K562 (cell line): Measurements from ENCODE around the gene UCP3. TPM values are rescaled to one million over a fixed set of nuclear protein-coding genes. Genes with fewer than 3 reads are reported as not detected.

Experiments used
- ATAC-seq: fragments of 200-7000 bp; cut with Tn5 transposase; 3 replicates; pipeline ENCODE4 v1.9.1; 2020; ENCODE audit warnings: moderate library complexity
- BruUV-seq: library from RNA; stranded (reverse); fragments of 400-500 nt; replicated peaks from 2 replicates; lab custom pipeline; 2021; lab: Mats Ljungman, UMichigan
- CTCF ChIA-PET: fragments of 300-600 bp; formaldehyde crosslinking; extraction: SDS; loops from one replicate; lab custom pipeline; 2021; ENCODE audit warnings: low intra/inter-chr PET ratio; lab: Yijun Ruan, JAX
- POLR2A ChIA-PET: fragments of 300-600, 350-650 bp; sonication (Branson Sonifier 250); formaldehyde crosslinking; extraction: SDS; loops from one replicate; lab custom pipeline; 2021; ENCODE audit warnings: antibody characterized with exemption, inconsistent platforms; lab: Yijun Ruan, JAX
- DNase-seq, 4 experiments: peaks; one replicate each; pipeline versions ENCODE4 v3.0.0 to v3.0.0-alpha.2; 2011 to 2018; ENCODE audit warnings: low spot score in 3 of 4, mixed read lengths in 3 of 4; ENCODE audit errors: extremely low read depth in 1 of 4
- FAIRE-seq: peaks from 2 replicates; lab custom pipeline; 2011; peaks lifted over from hg19 to GRCh38; lab: Jason Lieb, UNC
- H2AFZ ChIP-seq: 2 replicates; pipeline ENCODE4 v1.6.0; 2011; ENCODE audit warnings: low read depth, low read length, control low read depth, inconsistent platforms
- H3K27ac ChIP-seq: fragments of 200-600 bp; 3 replicates; pipeline ENCODE4 v1.8.0; 2011; ENCODE audit warnings: low read depth, mild to moderate bottlenecking, control low read depth, inconsistent platforms, low read length, moderate library complexity, mixed read lengths; ENCODE audit errors: extremely low read depth
- H3K27me3 ChIP-seq, 2 experiments: fragments of 300-600 bp in 1 of 2; 2 replicates in 1 of 2; 3 replicates in 1 of 2; pipeline versions ENCODE4 v1.6.0 to v1.8.0; 2011; ENCODE audit warnings: inconsistent platforms in 2 of 2, low read length in 2 of 2, mild to moderate bottlenecking in 1 of 2, mixed read lengths in 1 of 2, moderate library complexity in 1 of 2; ENCODE audit not compliant: control insufficient read depth in 2 of 2, insufficient read depth in 2 of 2
- H3K36me3 ChIP-seq: fragments of 300-600 bp; 3 replicates; pipeline ENCODE4 v1.8.0; 2011; ENCODE audit warnings: mild to moderate bottlenecking, low read length, inconsistent platforms; ENCODE audit not compliant: control insufficient read depth, insufficient read depth
- H3K4me1 ChIP-seq, 2 experiments: fragments of 200-600 bp in 1 of 2; replicated peaks in 1 of 2; 2 replicates in 1 of 2; 3 replicates in 1 of 2; pipeline versions ENCODE4 v1.5.1 to v1.8.0; 2011; ENCODE audit warnings: inconsistent platforms in 2 of 2, low read length in 2 of 2, mild to moderate bottlenecking in 1 of 2, mixed read lengths in 1 of 2, moderate library complexity in 1 of 2; ENCODE audit not compliant: control insufficient read depth in 2 of 2, insufficient read depth in 2 of 2
- H3K4me2 ChIP-seq: 2 replicates; pipeline ENCODE4 v1.6.1; 2011; ENCODE audit warnings: low read length, control low read depth, inconsistent platforms, mixed read lengths; ENCODE audit not compliant: insufficient read depth
- H3K4me3 ChIP-seq: fragments of 200-600 bp; sonication (generic), shearing (Covaris generic); 2 replicates; pipeline ENCODE4 v1.5.1; 2016; ENCODE audit warnings: control low read depth, inconsistent platforms
- H3K79me2 ChIP-seq: fragments of 200-600 bp; 3 replicates; pipeline ENCODE4 v1.8.0; 2011; ENCODE audit warnings: low read length, inconsistent platforms; ENCODE audit not compliant: control insufficient read depth, insufficient read depth
- H3K9ac ChIP-seq, 2 experiments: 2 replicates each; pipeline versions ENCODE4 v1.6.0 to v1.6.1; 2011; ENCODE audit warnings: low read depth in 2 of 2, low read length in 2 of 2, control low read depth in 1 of 2, inconsistent platforms in 1 of 2, mild to moderate bottlenecking in 1 of 2, mixed read lengths in 1 of 2; ENCODE audit not compliant: insufficient read depth in 1 of 2
- H3K9me1 ChIP-seq: one replicate; pipeline ENCODE4 v1.6.0; 2011; ENCODE audit warnings: inconsistent platforms, mild to moderate bottlenecking, low read length, moderate library complexity; ENCODE audit not compliant: control insufficient read depth, insufficient read depth
- H3K9me3 ChIP-seq: replicated peaks from 2 replicates; pipeline ENCODE4 v1.5.1; 2011; ENCODE audit warnings: low read depth, low read length, inconsistent platforms; ENCODE audit not compliant: control insufficient read depth, insufficient read depth
- H4K20me1 ChIP-seq: replicated peaks from 2 replicates; pipeline ENCODE4 v1.6.1; 2011; ENCODE audit warnings: low read length, inconsistent platforms, mixed read lengths; ENCODE audit not compliant: control insufficient read depth, insufficient read depth
- ATF6 ChIP-seq: sonication (generic); formaldehyde crosslinking; IDR thresholded peaks from 2 replicates; pipeline ENCODE4 v1.4.0; 2020; ENCODE audit warnings: mild to moderate bottlenecking, missing genetic modification reagents
- BCOR ChIP-seq: fragments of 450-650 bp; IDR thresholded peaks from 2 replicates; pipeline ENCODE4 v1.6.1; 2016
- ETV1 ChIP-seq: fragments of 450-650 bp; conservative IDR thresholded peaks from 2 replicates; pipeline ENCODE4 v1.6.1; 2016; ENCODE audit warnings: missing genetic modification characterization, control low read depth, low read depth, missing compliant biosample characterization
- KLF1 ChIP-seq: fragments of 450-650 bp; IDR thresholded peaks from 2 replicates; pipeline ENCODE4 v1.6.1; 2016; ENCODE audit warnings: missing genetic modification characterization, missing compliant biosample characterization
- MAFF ChIP-seq: IDR thresholded peaks from 2 replicates; pipeline ENCODE4 v1.6.1; 2012; ENCODE audit warnings: low read length, improper control_type of control experiment
- MAFG ChIP-seq: fragments of 450-650 bp; conservative IDR thresholded peaks from 2 replicates; pipeline ENCODE4 v1.6.1; 2016; ENCODE audit warnings: missing genetic modification characterization, missing compliant biosample characterization
- MYC ChIP-seq, 2 experiments: fragments of 250-450 bp in 1 of 2; sonication (Bioruptor Pico) in 1 of 2; IDR thresholded peaks; 2 replicates each; pipeline versions ENCODE4 v1.5.1 to v1.6.1; 2012 to 2021; ENCODE audit warnings: low read depth in 2 of 2, borderline replicate concordance in 1 of 2, improper control_type of control experiment in 1 of 2, low read length in 1 of 2, mild to moderate bottlenecking in 1 of 2, moderate library complexity in 1 of 2
- NR1H2 ChIP-seq: sonication (generic); formaldehyde crosslinking; IDR thresholded peaks from 2 replicates; pipeline ENCODE4 v1.4.0; 2020; ENCODE audit warnings: mild to moderate bottlenecking, missing genetic modification reagents
- RBM15 ChIP-seq: fragments of 200-400 bp; formaldehyde crosslinking; IDR thresholded peaks from 2 replicates; pipeline ENCODE4 v1.6.1; 2018; ENCODE audit warnings: mild to moderate bottlenecking, low read length, moderate library complexity; ENCODE audit not compliant: insufficient read depth
- SMAD3 ChIP-seq: fragments of 450-650 bp; formaldehyde crosslinking; conservative IDR thresholded peaks from 2 replicates; pipeline ENCODE4 v1.4.0; 2020; ENCODE audit warnings: mild to moderate bottlenecking
- TAL1 ChIP-seq: fragments of 450-650 bp; IDR thresholded peaks from 2 replicates; pipeline ENCODE4 v1.6.1; 2016; ENCODE audit warnings: mild to moderate bottlenecking
- ZNF124 ChIP-seq: sonication (generic); formaldehyde crosslinking; IDR thresholded peaks from 2 replicates; pipeline ENCODE4 v1.8.1; 2022; ENCODE audit warnings: missing genetic modification reagents
- ZNF174 ChIP-seq: fragments of 250-450 bp; sonication (Bioruptor Pico); IDR thresholded peaks from 2 replicates; pipeline ENCODE4 v1.4.0; 2020; ENCODE audit warnings: mild to moderate bottlenecking
- WGBS: fragments of 100-300 bp; shearing (Covaris generic); methylation state at CpG from one replicate; pipeline ENCODE4 v1.1.6; 2016; ENCODE audit warnings: low coverage, mixed read lengths; ENCODE audit not compliant: insufficient coverage; ENCODE audit errors: missing lambda C conversion rate; 5-methylcytosine and 5-hydroxymethylcytosine counted together
- in situ Hi-C: fragments of 300-500 bp; cut with MboI; formaldehyde crosslinking; loops from 4 replicates; pipeline ENCODE4 v1.15.0; 2018; ENCODE audit warnings: inconsistent platforms, mixed read lengths
- intact Hi-C: fragments of 100-400 bp; cut with micrococcal nuclease; formaldehyde crosslinking; loops from 2 replicates; pipeline ENCODE4 v1.14.2; 2022
- polyA plus RNA-seq, 8 experiments: library from polyadenylated mRNA; depleted of rRNA in 4 of 8; stranded (reverse) in 5 of 8; unstranded in 3 of 8; fragments of >200 nt; fragmentation: Nextera tagmentation in 2 of 8; fragmentation: Illumina TruSeq in 1 of 8; extraction: Ambion mirVana in 2 of 8; extraction: Trizol in 1 of 8; gene quantifications; 2 replicates each; pipeline versions ENCODE4 v1.2.1 to v1.2.3, GENCODE V29; 2011 to 2014; ENCODE audit warnings: inconsistent platforms in 1 of 8, missing spikeins in 1 of 8
- total RNA-seq, 7 experiments: library from RNA; depleted of rRNA in 6 of 7; stranded (reverse); fragments of >200 nt in 6 of 7; fragmentation: Illumina TruSeq in 2 of 7; extraction: Trizol in 2 of 7; gene quantifications; 2 replicates each; pipeline versions ENCODE4 v1.2.1 to v1.2.3, GENCODE V29; 2011 to 2021; ENCODE audit warnings: low replicate concordance in 1 of 7

UCP3 gene
- total and polyA plus RNA-seq, 9 of the 15 experiments (the other 6 are each of a cell fraction or from before 2014, with no cell fraction given): 0.05 to 0.65 (median 0.25) TPM; not detected in 2

GRCh38 chr11:73956876-73957653 lies 51.8 kb downstream of the UCP3 start (continued):
- TF ChIP-seq ATF6 (CRISPR knock-in tag) (no peak), NR1H2 (CRISPR knock-in tag) (no peak), SMAD3 (CRISPR knock-in tag) (no peak), BCOR (no peak), MYC (IDR thresholded peaks at IDR 0.05; ENCODE audit: low read depth, low read length) (no peak), MYC (CRISPR knock-in tag; IDR thresholded peaks at IDR 0.05; ENCODE audit: borderline replicate concordance, low read depth) (no peak)

- Histone ChIP-seq H4K20me1 (no peaks in the 10 kb centered on the region), H3K79me2 (no peaks in the 10 kb centered on the region), H3K4me2 (no peak overlapping the region), H3K27ac (no peak overlapping the region), H3K27me3 (no peaks in the 10 kb centered on the region), H3K9ac (no peak overlapping the region), H3K9me1 (no peaks in the 10 kb centered on the region), H3K4me1 (peaks cover 1 to 6% of the 10 kb centered on the region in 2 experiments; a peak in 3 of 5 replicates), H3K9me3 (peaks cover under 1% of the 10 kb centered on the region; the same call in 1 of the 2 replicates), H2AFZ (no peak overlapping the region), H3K4me3 (no peak overlapping the region), H3K36me3 (no peaks in the 10 kb centered on the region)
- ATAC-seq (no peak), DNase-seq (no peak), FAIRE-seq (no peak)
- in situ Hi-C loops: loop anchor here (10.0 kb wide), 1 partner anchor 373 kb away; no protein-coding TSS in a partner anchor
- POLR2A ChIA-PET: interaction anchor here (0.6 to 1.0 kb wide), 2 partner anchors 18 to 1818 kb away, joined by 3 to 4 read pairs; no protein-coding TSS in a partner anchor
- no TSS peak for BruUV-seq
- WGBS: 37% methylated on average over 7 of the region's 7 CpGs
- CTCF ChIA-PET: no interaction called here
- intact Hi-C loops: no loop called here
- TF ChIP-seq KLF1 (tag) (no peak), MAFG (tag) (no peak), ZNF174 (no peak), TAL1 (no peak), RBM15 (no peak), ETV1 (no peak), ZNF124 (CRISPR knock-in tag) (no peak), MAFF (no peak)
Measured at GRCh38 chr11:73951797-73952196, 57.1 kb downstream of the UCP3 start.
